ENCODE data around the gene RNU1-3.
"Not testable (repeated sequence)": the region's sequence is repeated elsewhere in the genome, so short reads cannot be mapped to it uniquely, and the experiment has no call there.

The RNU1-3 gene

GRCh38 chr1:16636551-16637195, 30.1 kb downstream of the RNU1-3 start:
- DNase-seq: not testable (repeated sequence)

GRCh38 chr1:16635959-16636358, 30.8 kb downstream of the RNU1-3 start:
- DNase-seq: not testable (repeated sequence)

DNA sequence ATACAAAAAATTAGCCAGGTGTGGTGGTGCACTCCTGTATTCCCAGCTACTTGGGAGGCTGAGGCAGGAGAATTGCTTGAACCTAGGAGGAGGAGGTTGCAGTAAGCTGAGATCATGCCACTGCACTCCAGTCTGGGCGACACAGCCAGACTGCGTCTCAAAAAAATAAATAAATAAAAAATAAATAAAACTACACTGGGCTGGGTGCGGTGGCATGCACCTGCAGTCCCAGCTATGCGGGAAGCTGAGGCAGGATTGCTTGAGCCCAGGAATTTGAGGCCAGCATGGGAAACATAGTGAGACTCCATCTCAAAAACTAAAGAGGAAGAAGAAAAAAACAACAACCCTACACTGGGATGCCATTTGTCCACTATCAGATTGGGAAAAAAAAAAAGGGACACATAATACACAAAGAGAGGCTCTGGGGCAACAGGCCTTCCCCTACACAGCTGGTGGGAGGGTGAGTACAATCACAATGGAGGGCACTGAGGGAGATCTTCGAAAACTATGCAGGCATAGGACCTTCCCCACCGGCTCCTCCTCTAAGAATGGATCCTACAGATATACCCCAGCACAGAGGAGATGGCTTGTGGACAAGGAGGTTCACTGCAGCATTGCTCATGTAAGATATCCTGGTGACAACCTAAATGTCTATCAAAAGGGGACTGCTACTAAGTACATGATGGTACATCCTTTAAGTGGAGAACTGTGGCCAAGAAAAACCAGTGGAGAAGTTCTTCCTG, 33.0 kb downstream of the RNU1-3 start:
- not testable (repeated sequence) for DNase-seq

DNA sequence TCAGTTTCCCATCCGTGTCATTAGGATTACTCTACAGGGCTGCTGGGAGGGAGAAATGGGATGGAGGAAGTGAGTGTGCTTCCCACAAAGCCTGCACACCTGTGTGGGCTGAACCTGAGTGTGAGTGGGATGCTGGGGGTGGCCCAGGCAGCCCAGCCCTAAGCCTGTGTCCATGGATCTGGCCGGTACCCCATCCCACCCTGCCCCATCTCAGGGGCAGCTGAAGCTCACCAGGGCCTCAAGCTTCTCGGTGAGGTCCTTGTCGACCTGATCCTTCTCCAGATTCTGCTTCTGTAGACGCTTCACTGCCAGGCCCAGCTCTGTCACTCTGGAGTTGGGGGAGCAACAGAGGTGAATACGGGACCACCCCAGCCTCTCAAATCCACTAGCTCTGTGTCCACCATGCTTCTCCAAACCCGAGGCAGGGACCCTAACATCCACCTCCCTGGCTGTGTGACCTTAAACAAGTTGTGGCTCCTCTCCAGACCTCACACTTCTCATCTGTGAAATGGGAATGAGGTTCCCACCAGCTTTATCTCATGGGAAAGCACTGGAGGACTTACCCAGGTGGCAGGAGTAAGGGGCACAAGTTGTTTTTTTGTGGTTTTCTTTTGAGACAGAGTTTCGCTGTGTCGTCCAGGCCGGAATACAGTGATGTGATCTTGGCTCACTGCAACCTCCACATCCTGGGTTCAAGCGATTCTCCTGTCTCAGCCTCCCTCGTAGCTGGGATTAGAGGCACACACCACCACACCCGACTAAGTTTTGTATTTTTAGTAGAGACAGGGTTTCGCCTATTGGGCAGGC, 34.5 kb downstream of the RNU1-3 start:
- not testable (repeated sequence) for DNase-seq

GRCh38 chr1:16631248-16632043, 35.3 kb downstream of the RNU1-3 start:
- no peak for DNase-seq

GRCh38 chr1:16630661-16631247, 36.0 kb downstream of the RNU1-3 start:
- DNase-seq: no peak

- not testable (repeated sequence) for DNase-seq
These were observed 36.7 kb downstream of the RNU1-3 start for GRCh38 chr1:16629916-16630530.

DNA sequence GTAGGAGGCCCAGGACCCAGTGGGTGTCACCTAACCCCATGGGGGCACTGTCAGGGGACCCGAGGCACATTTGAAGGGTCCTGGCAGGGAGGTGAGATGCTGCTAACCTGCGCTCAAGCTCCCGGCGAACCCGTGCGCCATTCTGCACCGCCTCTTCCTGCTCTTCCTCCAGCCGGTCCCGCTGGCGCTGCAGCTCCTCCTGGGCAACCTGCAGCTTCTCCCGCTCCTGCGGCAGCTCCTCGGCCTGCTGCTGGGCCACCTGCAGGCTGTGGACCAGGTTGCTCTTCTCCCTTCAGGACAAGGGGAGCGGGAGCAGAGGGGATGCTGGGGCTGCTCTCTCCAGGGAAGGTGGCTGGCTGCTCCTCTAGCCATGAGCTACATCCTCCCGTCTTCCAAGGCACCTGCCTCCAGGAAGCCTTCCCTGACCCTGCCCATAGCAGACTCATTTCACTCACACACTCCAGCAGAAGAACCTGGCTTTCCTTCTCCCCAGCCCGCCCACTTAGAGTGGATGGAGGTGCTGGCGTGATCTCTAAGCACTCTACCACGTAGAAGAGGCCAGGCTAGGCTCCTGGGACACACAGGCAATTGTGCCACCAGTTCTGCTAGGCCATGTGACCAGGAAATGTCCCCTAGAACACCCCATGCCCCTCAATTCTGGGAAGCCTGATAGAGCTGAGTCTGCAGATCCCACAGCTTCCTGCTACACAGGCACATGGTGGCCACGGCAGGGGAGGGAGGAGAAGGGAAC, 38.2 kb downstream of the RNU1-3 start:
- DNase-seq: no peak

- DNase-seq: not testable (repeated sequence)
These were observed 40.3 kb downstream of the RNU1-3 start for GRCh38 chr1:16626409-16626983.

GRCh38 chr1:16625497-16626408, 41.0 kb downstream of the RNU1-3 start:
- no peak for DNase-seq

DNA sequence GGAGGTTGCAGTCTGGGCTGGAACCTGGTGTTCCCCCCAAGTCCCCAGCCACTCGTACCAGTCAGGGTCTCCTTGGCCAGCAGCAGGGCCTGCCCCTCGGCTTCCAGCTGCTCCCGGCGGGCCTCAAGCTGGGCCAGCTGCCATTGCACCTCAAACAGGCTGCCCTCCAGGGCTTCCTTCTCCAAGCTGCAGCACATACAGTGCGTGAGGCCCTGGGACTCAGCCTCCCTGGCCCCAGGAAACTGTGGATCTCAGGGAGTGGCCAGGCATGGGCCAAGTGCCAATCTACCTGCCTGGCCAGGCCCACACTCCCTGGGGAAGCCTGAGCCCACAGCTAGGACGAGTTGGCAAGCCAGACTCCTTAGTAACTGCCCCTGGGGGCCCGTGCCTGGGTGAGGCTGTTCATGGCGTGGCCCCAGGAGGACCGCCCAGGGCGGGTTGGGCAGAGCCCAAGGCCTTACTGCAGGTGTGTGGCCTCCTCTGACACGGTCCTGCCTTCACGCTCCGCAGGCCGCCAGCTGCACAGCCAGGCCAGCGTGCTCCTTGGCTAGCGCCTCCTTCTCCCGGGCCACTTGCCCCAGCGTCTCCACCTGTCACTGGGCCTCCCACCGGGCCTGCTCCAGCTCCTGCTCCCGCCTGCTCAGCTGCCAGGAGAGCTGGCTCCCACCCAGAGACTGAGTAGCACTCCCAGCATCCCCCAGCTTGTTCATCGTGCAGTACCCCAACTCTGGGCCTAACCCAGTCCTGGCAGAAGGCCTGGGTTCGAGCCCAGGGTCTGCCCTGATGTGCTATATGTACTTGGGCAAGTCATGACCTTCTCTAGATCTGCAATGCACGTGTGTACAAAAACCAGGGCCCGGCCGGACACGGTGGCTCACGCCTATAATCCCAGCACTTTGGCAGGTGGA, 42.7 kb downstream of the RNU1-3 start:
- not testable (repeated sequence) for DNase-seq

DNA sequence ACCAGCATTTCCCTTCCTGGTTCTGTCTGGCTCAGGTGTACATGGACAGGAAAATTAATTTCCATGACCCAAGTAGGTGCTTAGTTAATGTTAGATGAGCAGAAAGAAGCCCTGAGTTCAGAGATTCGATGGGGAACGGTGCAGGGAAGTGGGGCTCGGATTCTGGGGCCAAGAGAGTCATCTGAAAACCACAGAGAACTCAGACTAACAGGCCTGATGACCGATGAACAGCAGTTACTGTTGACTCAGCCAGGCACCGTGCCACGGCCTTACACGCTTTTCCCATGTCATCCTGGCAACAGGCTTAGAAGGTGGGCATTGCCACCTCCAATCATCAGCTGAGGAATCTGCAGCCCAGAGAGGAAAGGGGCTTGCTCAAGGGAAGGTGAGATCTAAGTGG, 43.4 kb downstream of the RNU1-3 start:
- DNase-seq: not testable (repeated sequence)

DNA sequence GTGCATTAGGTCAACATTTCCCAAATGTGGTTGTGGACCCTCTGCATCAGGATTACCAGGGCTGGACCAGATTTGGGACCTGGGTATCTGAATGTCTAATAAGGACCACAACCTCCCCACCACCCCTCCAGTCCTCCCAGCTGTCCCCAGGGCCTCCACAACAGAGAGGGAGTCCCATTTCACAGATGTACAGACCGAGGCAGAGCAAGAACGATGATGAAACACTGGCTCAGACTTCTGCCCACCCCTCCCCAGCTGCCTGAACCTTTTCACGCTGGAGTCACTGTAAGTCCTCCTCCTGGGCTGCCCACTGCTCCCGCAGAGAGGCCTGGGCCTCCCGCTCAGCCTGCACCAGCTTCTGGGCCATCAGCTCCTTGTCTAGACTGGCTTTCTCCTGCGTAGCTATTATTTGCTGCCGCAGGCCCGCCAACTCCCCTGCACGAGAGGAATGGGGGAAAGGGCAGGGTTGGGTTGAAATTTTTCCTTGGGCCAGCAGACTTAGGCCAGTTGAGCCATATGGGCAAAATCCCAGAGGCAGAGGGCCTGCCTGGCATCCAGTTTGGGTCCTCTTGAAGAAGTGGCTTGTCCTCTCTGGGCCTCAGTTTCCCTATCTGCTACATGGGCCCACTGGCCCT, 45.0 kb downstream of the RNU1-3 start:
- not testable (repeated sequence) for DNase-seq

GRCh38 chr1:16621300-16621658, 45.5 kb downstream of the RNU1-3 start:
- no peak for DNase-seq

GRCh38 chr1:16619803-16620501, 46.8 kb downstream of the RNU1-3 start:
- DNase-seq: not testable (repeated sequence)

GRCh38 chr1:16618719-16619118, 48.0 kb downstream of the RNU1-3 start:
- DNase-seq: no peak
